AG04449 (cell line): ENCODE data around the gene DEDD2.

Experiments used
- CTCF ChIA-PET: fragments of 350-600 bp; formaldehyde crosslinking; extraction: SDS; loops from one replicate; lab custom pipeline; 2021; ENCODE audit warnings: antibody characterized with exemption; lab: Yijun Ruan, JAX
- POLR2A ChIA-PET: fragments of 400-600, 350-600 bp; formaldehyde crosslinking; extraction: SDS; loops from one replicate; lab custom pipeline; 2020; ENCODE audit warnings: antibody characterized with exemption, inconsistent platforms; lab: Yijun Ruan, JAX
- DNase-seq: peaks from one replicate; pipeline ENCODE4 v3.0.0-alpha.2; 2010; ENCODE audit warnings: low read depth, low spot score
- H3K4me3 ChIP-seq: 2 replicates; pipeline ENCODE4 v1.5.1; 2011; ENCODE audit warnings: low read depth, mild to moderate bottlenecking, control low read depth, low read length
- TF ChIP-seq, protein P1 (sequence below): IDR thresholded peaks from one replicate; pipeline ENCODE4 v1.5.1; 2011; ENCODE audit warnings: mild to moderate bottlenecking, moderate library complexity, low read length, control low read depth, inconsistent platforms; ENCODE audit not compliant: insufficient read depth; ENCODE audit errors: missing control alignments

Gene DEDD2

DNA sequence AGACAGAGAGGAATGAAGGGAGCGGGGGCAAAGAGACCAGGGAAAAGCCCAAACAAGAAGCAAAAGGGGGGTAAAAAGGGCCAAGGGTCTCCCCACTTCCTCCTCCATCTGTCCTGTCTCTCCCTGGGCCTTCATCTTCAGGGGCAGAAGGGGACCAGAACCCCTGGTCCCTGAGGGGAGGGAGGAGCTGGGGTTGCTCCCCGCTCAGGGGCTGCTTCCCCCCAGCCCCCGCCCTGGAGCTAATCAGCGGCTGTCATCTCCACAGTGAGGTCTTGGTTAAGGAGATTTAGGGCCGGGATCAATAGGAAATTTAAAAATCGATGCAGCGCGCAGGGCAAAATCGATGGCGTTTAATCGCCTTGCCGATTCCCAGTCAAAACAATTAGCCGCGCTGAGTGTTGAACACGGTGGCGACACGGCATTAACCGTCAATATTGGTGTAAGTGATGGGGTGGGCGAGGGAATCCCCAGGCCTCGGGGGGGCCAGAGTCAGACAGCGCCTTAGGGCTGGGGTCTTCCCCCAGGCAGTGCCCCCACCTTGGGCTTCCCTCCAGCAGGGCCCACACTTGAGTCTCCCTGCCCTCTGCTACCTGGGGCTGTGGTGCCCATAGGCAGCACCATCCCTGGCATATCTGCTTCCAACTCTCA, 55.7 kb downstream of the DEDD2 start:
- TF ChIP-seq, protein P1, sequence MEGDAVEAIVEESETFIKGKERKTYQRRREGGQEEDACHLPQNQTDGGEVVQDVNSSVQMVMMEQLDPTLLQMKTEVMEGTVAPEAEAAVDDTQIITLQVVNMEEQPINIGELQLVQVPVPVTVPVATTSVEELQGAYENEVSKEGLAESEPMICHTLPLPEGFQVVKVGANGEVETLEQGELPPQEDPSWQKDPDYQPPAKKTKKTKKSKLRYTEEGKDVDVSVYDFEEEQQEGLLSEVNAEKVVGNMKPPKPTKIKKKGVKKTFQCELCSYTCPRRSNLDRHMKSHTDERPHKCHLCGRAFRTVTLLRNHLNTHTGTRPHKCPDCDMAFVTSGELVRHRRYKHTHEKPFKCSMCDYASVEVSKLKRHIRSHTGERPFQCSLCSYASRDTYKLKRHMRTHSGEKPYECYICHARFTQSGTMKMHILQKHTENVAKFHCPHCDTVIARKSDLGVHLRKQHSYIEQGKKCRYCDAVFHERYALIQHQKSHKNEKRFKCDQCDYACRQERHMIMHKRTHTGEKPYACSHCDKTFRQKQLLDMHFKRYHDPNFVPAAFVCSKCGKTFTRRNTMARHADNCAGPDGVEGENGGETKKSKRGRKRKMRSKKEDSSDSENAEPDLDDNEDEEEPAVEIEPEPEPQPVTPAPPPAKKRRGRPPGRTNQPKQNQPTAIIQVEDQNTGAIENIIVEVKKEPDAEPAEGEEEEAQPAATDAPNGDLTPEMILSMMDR, result no peak
- H3K4me3 ChIP-seq, result no peak overlapping the region
- POLR2A ChIA-PET, result no interaction called here
- CTCF ChIA-PET, result interaction anchor here (1.1 kb wide), 1 partner anchor 13 kb away, joined by 4 read pairs; no protein-coding TSS in a partner anchor
- no peak for DNase-seq

DNA sequence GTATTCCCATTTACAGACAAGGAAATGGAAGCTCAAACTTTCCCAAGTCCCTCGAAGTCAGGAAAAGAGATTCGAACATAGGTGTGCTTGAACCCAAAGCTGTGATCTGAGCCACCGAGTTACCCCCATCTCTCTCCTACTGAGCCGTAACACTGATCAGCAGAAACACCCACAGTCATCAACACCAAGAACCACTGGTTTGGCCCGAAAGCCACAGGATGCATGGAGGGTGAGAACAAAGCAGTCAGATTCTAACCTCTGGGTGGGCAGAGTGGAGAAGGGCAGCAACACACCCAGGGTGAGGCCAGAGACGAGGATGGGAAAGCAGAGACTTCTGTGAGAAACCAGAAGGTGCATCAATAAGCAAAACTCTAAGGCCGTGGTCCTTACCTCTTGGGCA, 57.5 kb downstream of the DEDD2 start:
- no peak overlapping the region for H3K4me3 ChIP-seq
- TF ChIP-seq, protein P1, result no peak
- no peak for DNase-seq
- ChIA-PET POLR2A (no interaction called here), CTCF (interaction anchor here (1.2 to 2.5 kb wide), 2 partner anchors 16 to 27 kb away, joined by 4 to 13 read pairs; no protein-coding TSS in a partner anchor)

DNA sequence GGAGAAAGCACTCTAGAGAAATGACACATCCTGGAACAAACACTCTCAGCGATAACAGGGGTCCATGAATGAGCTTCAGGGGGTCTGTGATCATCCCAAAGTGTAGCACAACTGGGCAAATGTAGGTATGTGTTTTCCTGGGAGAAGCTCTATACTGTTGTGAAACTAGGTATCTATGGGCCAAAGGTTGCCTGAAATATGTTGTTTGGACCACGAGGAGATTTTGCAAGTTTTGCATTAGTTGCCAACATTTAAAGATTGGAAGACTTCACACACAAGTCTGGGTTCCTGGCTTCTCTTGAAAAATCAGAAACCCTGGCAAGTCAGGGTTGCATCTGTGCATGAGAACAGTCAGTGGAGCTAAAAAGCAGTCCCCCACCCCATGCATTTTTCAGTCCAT, 58.6 kb downstream of the DEDD2 start:
- DNase-seq, result no peak
- TF ChIP-seq, protein P1, result no peak
- ChIA-PET POLR2A (no interaction called here), CTCF (interaction anchor here (1.0 to 2.5 kb wide), 4 partner anchors 17 to 26 kb away, joined by 3 to 13 read pairs (median 4); no protein-coding TSS in a partner anchor)
- no peak overlapping the region for H3K4me3 ChIP-seq

DNA sequence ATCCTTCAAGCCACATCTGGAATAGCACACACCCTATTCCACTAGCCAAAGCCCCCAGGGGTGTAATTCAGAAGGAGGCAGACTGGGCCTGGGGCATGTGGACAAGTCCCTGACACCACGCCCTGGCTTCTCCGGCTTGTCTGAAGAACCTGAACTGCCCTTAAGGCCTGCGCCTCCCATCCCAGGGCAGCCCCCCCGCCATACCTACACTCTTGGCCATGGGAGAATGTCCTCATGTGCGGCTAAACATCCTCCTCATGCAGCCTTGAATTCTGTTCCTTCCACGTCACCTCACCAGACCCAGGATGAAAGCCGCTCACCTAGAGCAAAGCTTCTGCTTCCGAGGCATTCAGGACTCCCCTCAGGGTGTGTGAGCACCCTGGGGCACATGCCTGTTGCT, 60.9 kb downstream of the DEDD2 start:
- ChIA-PET POLR2A (no interaction called here), CTCF (interaction anchor here (2.4 kb wide), 1 partner anchor 24 kb away, joined by 7 read pairs; the partner anchor contains the start of gene POU2F2)
- TF ChIP-seq, protein P1, result no peak
- DNase-seq, result no peak
- H3K4me3 ChIP-seq, result no peak overlapping the region

DNA sequence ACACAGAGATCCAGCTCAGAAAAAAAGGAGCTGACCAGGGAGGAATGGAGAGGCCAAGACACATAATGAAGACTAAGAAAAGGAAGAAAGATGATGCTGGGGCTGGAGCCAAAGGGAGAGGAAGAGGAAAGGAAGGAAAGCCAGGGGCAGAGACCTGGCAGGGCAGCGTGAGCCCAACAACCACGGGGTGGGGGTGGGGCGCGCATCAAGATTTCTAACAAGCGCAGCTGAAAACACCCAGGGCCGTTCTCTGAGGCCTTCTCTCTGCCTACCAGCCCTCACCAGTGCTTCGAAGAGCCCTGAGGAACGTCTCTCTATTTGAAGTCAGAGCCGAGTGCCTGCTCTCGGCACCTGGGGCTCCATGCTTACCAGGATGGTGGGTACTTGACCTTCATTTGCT, 61.7 kb downstream of the DEDD2 start:
- CTCF ChIA-PET, result interaction anchor here (1.7 to 2.4 kb wide), 2 partner anchors 16 to 24 kb away, joined by 7 read pairs; partner anchors contain the start of gene POU2F2

More for the DNA sequence above, 61.7 kb downstream of the DEDD2 start:
- DNase-seq, result no peak
- H3K4me3 ChIP-seq, result no peak overlapping the region
- POLR2A ChIA-PET, result no interaction called here
- TF ChIP-seq, protein P1, result no peak
